Fibroblast of pulmonary artery (primary cell): Measurements from ENCODE around the gene LHFPL3.

Experiments
- DNase-seq: peaks from one replicate; pipeline ENCODE4 v3.0.0-alpha.2; 2010; ENCODE audit warnings: low read depth
- H3K4me3 ChIP-seq: replicated peaks from 2 replicates; pipeline ENCODE4 v1.5.1; 2011; ENCODE audit warnings: low read depth, mild to moderate bottlenecking, control low read depth, low read length, moderate library complexity
- TF ChIP-seq, protein P1 (sequence below): IDR thresholded peaks from 2 replicates; pipeline ENCODE4 v1.5.1; 2011; ENCODE audit warnings: mild to moderate bottlenecking, control low read depth, low read length, inconsistent platforms; ENCODE audit errors: missing control alignments

LHFPL3 gene

DNA sequence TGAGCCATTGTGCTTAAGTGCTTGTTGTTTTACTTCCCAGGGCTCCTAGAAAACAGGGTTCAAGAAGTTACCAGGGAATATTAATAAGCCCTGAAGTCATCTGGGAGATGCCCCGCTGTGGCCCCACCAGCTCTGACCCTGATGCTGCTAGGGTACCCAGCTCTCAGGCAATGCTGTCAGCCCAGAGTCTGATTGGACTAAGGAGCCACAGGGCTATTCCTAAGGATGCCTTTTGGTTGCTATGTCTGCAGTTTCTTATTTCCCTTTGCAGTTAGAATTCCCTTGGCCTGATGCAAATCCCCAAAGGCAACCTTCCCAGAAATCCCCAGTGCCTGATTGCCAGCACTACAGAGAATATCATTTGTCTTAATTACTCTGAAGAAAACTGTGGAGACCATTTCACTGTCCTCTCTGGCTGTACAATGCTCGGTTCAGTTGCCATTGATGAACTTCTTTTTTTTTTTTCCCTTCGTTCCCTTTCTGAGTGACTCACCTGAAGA lies 448.9 kb downstream of the LHFPL3 start:
- DNase-seq, result no peak
- no peak overlapping the region for H3K4me3 ChIP-seq
- TF ChIP-seq, protein P1, sequence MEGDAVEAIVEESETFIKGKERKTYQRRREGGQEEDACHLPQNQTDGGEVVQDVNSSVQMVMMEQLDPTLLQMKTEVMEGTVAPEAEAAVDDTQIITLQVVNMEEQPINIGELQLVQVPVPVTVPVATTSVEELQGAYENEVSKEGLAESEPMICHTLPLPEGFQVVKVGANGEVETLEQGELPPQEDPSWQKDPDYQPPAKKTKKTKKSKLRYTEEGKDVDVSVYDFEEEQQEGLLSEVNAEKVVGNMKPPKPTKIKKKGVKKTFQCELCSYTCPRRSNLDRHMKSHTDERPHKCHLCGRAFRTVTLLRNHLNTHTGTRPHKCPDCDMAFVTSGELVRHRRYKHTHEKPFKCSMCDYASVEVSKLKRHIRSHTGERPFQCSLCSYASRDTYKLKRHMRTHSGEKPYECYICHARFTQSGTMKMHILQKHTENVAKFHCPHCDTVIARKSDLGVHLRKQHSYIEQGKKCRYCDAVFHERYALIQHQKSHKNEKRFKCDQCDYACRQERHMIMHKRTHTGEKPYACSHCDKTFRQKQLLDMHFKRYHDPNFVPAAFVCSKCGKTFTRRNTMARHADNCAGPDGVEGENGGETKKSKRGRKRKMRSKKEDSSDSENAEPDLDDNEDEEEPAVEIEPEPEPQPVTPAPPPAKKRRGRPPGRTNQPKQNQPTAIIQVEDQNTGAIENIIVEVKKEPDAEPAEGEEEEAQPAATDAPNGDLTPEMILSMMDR, result no peak

DNA sequence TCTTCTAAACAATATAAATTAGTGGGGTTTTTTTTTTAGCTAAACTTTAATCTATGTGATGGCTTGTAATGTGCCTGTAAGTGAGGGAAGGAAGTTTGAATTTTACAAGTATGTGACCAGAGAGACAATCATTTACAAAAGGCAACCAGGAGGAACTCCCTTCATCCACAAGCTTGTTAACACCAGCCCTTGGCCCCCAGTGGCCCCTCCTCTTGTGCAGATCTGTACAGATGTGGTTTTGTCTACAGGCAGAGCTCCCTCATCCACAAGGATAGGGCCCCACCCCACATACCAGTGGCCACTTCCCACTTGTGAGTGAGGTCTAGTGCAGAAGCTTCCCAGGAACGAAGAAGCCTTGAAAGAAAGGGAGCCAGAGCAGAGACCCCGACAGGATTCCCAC lies 451.5 kb downstream of the LHFPL3 start:
- H3K4me3 ChIP-seq, result no peak overlapping the region
- DNase-seq, result no peak
- TF ChIP-seq, protein P1, result no peak

DNA sequence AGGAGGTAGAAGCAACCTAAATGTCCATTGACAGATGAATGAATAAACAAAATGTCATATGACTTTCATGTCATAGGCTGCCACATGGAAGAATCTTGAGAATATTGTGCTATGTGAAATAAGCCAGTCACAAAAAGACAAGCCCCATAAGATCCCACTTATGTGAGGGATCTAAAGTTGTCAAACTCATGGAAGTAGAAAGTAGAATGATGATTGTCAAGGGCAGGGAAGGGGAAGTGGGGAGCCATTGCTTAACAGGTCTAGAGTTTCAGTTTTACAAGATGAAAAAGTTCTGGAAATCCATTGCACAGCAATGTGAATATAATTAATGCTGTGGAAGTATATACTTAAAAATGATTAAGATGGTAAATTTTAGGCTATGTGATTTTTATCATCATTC lies 456.3 kb downstream of the LHFPL3 start:
- no peak for DNase-seq
- TF ChIP-seq, protein P1, result no peak
- no peak overlapping the region for H3K4me3 ChIP-seq

DNA sequence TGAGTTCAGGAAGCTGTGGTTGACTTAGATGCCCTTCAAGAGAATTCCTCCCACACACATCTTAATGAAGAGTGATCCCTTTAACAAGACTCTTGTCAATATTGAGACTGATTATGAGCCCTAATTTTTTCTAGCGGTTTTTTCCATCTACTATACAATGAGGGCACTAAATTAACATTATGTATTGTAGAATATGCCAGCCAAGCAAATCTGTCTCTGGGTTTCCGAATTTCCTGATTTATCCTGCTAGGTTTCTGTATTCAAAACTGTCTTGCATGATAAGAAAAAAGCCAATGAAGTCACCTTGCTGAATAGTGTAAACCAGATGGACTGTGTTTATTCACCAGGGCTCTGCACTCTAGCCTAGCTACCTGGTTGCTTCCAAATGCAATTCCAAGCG lies 461.4 kb downstream of the LHFPL3 start:
- no peak for DNase-seq
- H3K4me3 ChIP-seq, result no peak overlapping the region
- TF ChIP-seq, protein P1, result no peak

DNA sequence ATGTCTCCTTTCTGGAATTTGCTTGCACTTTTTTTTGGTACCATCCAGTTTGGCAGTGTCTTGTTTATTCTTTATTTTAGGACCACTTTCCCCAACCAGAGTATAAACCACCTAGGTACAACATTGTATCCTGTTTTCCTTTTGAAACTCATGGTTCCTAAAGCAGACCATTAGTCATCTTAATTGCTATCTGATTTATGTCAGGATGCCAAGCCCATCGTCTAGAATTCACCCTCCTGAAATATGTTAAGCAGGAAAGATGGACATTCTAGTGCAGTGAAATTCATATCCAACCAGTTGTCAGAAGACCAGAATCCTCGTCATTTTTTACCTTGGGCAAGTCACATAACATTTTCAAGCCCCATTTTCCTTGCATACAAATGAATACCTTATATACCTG lies 462.0 kb downstream of the LHFPL3 start:
- no peak overlapping the region for H3K4me3 ChIP-seq
- TF ChIP-seq, protein P1, result no peak
- peak; percentile 8 for DNase-seq

DNA sequence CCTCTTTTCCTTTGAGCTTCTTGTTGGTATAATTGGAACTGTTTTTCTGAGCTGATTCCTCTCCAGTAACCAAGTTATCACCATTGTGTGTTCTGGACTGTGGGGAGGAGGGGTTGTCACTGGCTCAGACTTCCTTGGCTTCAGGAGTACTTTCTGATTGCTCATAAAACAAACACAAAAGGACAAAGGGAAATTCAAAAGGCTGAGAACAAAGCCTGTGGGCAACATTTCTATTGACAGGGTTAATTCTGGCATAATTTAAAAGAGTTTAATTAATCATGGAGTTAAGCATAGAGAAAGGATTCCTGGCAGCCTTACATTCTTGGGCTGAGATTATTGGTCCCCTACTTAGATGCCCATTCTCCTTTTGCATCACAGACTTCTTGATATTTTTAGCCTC lies 462.7 kb downstream of the LHFPL3 start:
- peak; percentile 43 for DNase-seq
- TF ChIP-seq, protein P1, result no peak
- H3K4me3 ChIP-seq, result no peak overlapping the region

DNA sequence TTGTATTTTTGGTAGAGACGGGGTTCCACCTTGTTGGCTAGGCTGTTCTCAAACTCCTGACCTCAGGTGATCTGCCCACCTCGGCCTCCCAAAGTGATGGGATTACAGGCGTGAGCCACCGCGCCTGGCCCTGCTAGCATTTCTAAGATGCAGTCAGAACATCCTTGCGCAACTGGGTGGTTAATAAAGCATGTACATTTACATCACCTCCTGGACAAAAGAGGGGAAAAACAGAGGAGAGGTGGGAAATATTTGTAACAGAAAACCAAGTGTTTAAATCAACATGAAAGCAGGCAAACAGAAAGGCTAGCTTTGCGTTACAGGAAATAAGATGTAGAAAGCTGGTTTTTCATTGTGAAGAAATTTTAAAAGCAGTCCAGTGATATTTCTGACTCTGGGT lies 464.7 kb downstream of the LHFPL3 start:
- DNase-seq, result peak; percentile 13
- TF ChIP-seq, protein P1, result no peak
- H3K4me3 ChIP-seq, result no peak overlapping the region
